HepG2 (cell line): ENCODE measurements around the gene ZNF12. TPM values are rescaled to one million over a fixed set of nuclear protein-coding genes. Genes with fewer than 3 reads are reported as not detected.

ENCODE experiments used
- ATAC-seq: fragments of 200-7000 bp; cut with Tn5 transposase; 3 replicates; pipeline ENCODE4 v1.9.1; 2020; ENCODE audit warnings: mild to moderate bottlenecking, moderate library complexity
- BruUV-seq: library from RNA; stranded (reverse); fragments of 400-500 nt; replicated peaks from 2 replicates; lab custom pipeline; 2021; lab: Mats Ljungman, UMichigan
- CTCF ChIA-PET: fragments of 300-600 bp; formaldehyde crosslinking; extraction: SDS; loops from one replicate; lab custom pipeline; 2021; ENCODE audit warnings: low total read pairs, inconsistent platforms, low intra/inter-chr PET ratio; lab: Yijun Ruan, JAX
- POLR2A ChIA-PET: fragments of 350-600 bp; sonication (Branson Sonifier 250); formaldehyde crosslinking; loops from one replicate; lab custom pipeline; 2020; ENCODE audit warnings: antibody characterized with exemption, inconsistent platforms; lab: Yijun Ruan, JAX
- DNase-seq: peaks from one replicate; pipeline ENCODE4 v3.0.0-alpha.2; 2015; ENCODE audit warnings: low spot score
- FAIRE-seq: peaks from 3 replicates; lab custom pipeline; 2011; peaks lifted over from hg19 to GRCh38; lab: Jason Lieb, UNC
- H2AFZ ChIP-seq: one replicate; pipeline ENCODE4 v1.6.1; 2011; ENCODE audit warnings: low read length, inconsistent platforms
- H3K27ac ChIP-seq: fragments of 300-600 bp; 3 replicates; pipeline ENCODE4 v1.8.0; 2011; ENCODE audit warnings: mixed run types, mild to moderate bottlenecking, mixed read lengths, low read length, inconsistent platforms; ENCODE audit not compliant: insufficient read depth; ENCODE audit errors: extremely low read length
- H3K27me3 ChIP-seq, 2 experiments: fragments of 200-600 bp in 1 of 2; 2 replicates in 1 of 2; 3 replicates in 1 of 2; pipeline versions ENCODE4 v1.6.0 to v1.8.0; 2011; ENCODE audit warnings: low read length in 2 of 2, mild to moderate bottlenecking in 2 of 2, moderate library complexity in 2 of 2, inconsistent platforms in 1 of 2; ENCODE audit not compliant: insufficient read depth in 2 of 2, control insufficient read depth in 1 of 2
- H3K36me3 ChIP-seq, 2 experiments: fragments of 200-600 bp in 1 of 2; replicated peaks in 1 of 2; 2 replicates in 1 of 2; 3 replicates in 1 of 2; pipeline versions ENCODE4 v1.5.1 to v1.8.0; 2011; ENCODE audit warnings: low read length in 2 of 2, inconsistent platforms in 1 of 2; ENCODE audit not compliant: insufficient read depth in 2 of 2, control insufficient read depth in 1 of 2
- H3K4me1 ChIP-seq: 2 replicates; pipeline ENCODE4 v1.5.1; 2012; ENCODE audit warnings: low read length, inconsistent platforms; ENCODE audit not compliant: insufficient read depth
- H3K4me2 ChIP-seq: 2 replicates; pipeline ENCODE4 v1.6.0; 2011; ENCODE audit warnings: low read depth, low read length, inconsistent platforms
- H3K4me3 ChIP-seq, 3 experiments: fragments of 200-600 bp in 1 of 3; sonication (generic), shearing (Covaris generic) in 1 of 3; replicated peaks in 1 of 3; 2 replicates each; pipeline ENCODE4 v1.5.1; 2011 to 2016; ENCODE audit warnings: low read length in 3 of 3, inconsistent platforms in 2 of 3, low read depth in 2 of 3, mild to moderate bottlenecking in 2 of 3, control low read depth in 1 of 3, mixed read lengths in 1 of 3; ENCODE audit not compliant: insufficient read depth in 1 of 3
- H3K79me2 ChIP-seq: one replicate; pipeline ENCODE4 v1.6.1; 2011; ENCODE audit warnings: low read length, inconsistent platforms; ENCODE audit not compliant: insufficient read depth
- H3K9ac ChIP-seq: 2 replicates; pipeline ENCODE4 v1.6.0; 2011; ENCODE audit warnings: mild to moderate bottlenecking, low read depth, low read length, inconsistent platforms; ENCODE audit not compliant: insufficient read depth
- H3K9me3 ChIP-seq: 2 replicates; pipeline ENCODE4 v1.5.1; 2012; ENCODE audit warnings: mild to moderate bottlenecking, low read length
- H4K20me1 ChIP-seq: 2 replicates; pipeline ENCODE4 v1.6.0; 2011; ENCODE audit warnings: inconsistent platforms, mild to moderate bottlenecking, low read length, moderate library complexity; ENCODE audit not compliant: insufficient read depth
- ARNTL ChIP-seq: sonication (generic); formaldehyde crosslinking; IDR thresholded peaks from 2 replicates; pipeline ENCODE4 v1.4.0; 2020; ENCODE audit warnings: mild to moderate bottlenecking, missing genetic modification reagents
- ATF1 ChIP-seq: IDR thresholded peaks from 2 replicates; pipeline ENCODE4 v1.6.1; 2016; ENCODE audit warnings: mild to moderate bottlenecking, control low read depth
- CBX5 ChIP-seq: sonication (generic); formaldehyde crosslinking; IDR thresholded peaks from 2 replicates; pipeline ENCODE4 v1.4.0; 2020; ENCODE audit warnings: missing genetic modification reagents, borderline replicate concordance
- CREB1 ChIP-seq, 2 experiments: fragments of 450-650 bp in 1 of 2; IDR thresholded peaks; 2 replicates each; pipeline ENCODE4 v1.6.1; 2016 to 2017; ENCODE audit warnings: control low read depth in 1 of 2, mild to moderate bottlenecking in 1 of 2, missing compliant biosample characterization in 1 of 2, missing genetic modification characterization in 1 of 2
- DMAP1 ChIP-seq: IDR thresholded peaks from 2 replicates; pipeline ENCODE4 v1.6.1; 2016
- FOXK2 ChIP-seq: fragments of 450-650 bp; IDR thresholded peaks from 2 replicates; pipeline ENCODE4 v1.6.1; 2016
- GATAD1 ChIP-seq: IDR thresholded peaks from 2 replicates; pipeline ENCODE4 v1.6.1; 2016; ENCODE audit warnings: missing genetic modification reagents, missing compliant biosample characterization
- GATAD2A ChIP-seq: IDR thresholded peaks from 2 replicates; pipeline ENCODE4 v1.6.1; 2016
- HMG20B ChIP-seq: conservative IDR thresholded peaks from 2 replicates; pipeline ENCODE4 v1.6.1; 2016; ENCODE audit warnings: missing genetic modification reagents, missing compliant biosample characterization
- HNRNPL ChIP-seq: fragments of 200-400 bp; formaldehyde crosslinking; IDR thresholded peaks from 2 replicates; pipeline ENCODE4 v1.6.1; 2017; ENCODE audit warnings: mild to moderate bottlenecking, low read depth, low read length
- NFIC ChIP-seq: IDR thresholded peaks from 2 replicates; pipeline ENCODE4 v1.6.1; 2012; ENCODE audit warnings: mild to moderate bottlenecking, low read length, inconsistent platforms
- NONO ChIP-seq, 2 experiments: fragments of 450-650 bp in 1 of 2; sonication (generic) in 1 of 2; formaldehyde crosslinking in 1 of 2; IDR thresholded peaks in 1 of 2; conservative IDR thresholded peaks in 1 of 2; 2 replicates each; pipeline versions ENCODE4 v1.6.1 to v1.8.0; 2017 to 2022; ENCODE audit warnings: mild to moderate bottlenecking in 1 of 2, missing genetic modification reagents in 1 of 2, moderate library complexity in 1 of 2
- PCBP1 ChIP-seq: fragments of 200-400 bp; formaldehyde crosslinking; IDR thresholded peaks from 2 replicates; pipeline ENCODE4 v1.6.1; 2017; ENCODE audit warnings: mild to moderate bottlenecking, low read depth, low read length, borderline replicate concordance
- POGZ ChIP-seq: sonication (generic); formaldehyde crosslinking; IDR thresholded peaks from 2 replicates; pipeline ENCODE4 v1.4.0; 2020; ENCODE audit warnings: mild to moderate bottlenecking, missing genetic modification reagents
- SNAI1 ChIP-seq: sonication (generic); formaldehyde crosslinking; IDR thresholded peaks from 2 replicates; pipeline ENCODE4 v1.5.0; 2020; ENCODE audit warnings: mild to moderate bottlenecking, missing genetic modification reagents, borderline replicate concordance
- THAP7 ChIP-seq: sonication (generic); formaldehyde crosslinking; IDR thresholded peaks from 2 replicates; pipeline ENCODE4 v1.8.1; 2023; ENCODE audit warnings: mild to moderate bottlenecking, missing genetic modification reagents
- ZBTB42 ChIP-seq: sonication (generic); formaldehyde crosslinking; IDR thresholded peaks from 2 replicates; pipeline ENCODE4 v1.5.0; 2020; ENCODE audit warnings: mild to moderate bottlenecking, missing genetic modification reagents
- ZNF44 ChIP-seq: sonication (generic); formaldehyde crosslinking; IDR thresholded peaks from 2 replicates; pipeline ENCODE4 v1.5.1; 2020; ENCODE audit warnings: mild to moderate bottlenecking, missing genetic modification reagents
- ZNF639 ChIP-seq: conservative IDR thresholded peaks from 2 replicates; pipeline ENCODE4 v1.6.1; 2018; ENCODE audit warnings: missing genetic modification reagents
- WGBS: methylation state at CpG from one replicate; pipeline ENCODE4 v1.1.6; 2017; ENCODE audit warnings: low lambda C conversion rate; 5-methylcytosine and 5-hydroxymethylcytosine counted together
- in situ Hi-C: cut with HindIII; loops from 2 replicates; pipeline ENCODE4 v1.10.0; 2017; ENCODE audit warnings: low pct_unique_long_range_greater_than_20kb; ENCODE audit not compliant: extremely low pct_ligation_motif_present
- intact Hi-C: fragments of 100-400 bp; cut with micrococcal nuclease; formaldehyde crosslinking; loops from one replicate; pipeline ENCODE4 v1.10.0; 2022; ENCODE audit not compliant: unreplicated experiment
- polyA plus RNA-seq, 8 experiments: library from polyadenylated mRNA; depleted of rRNA in 3 of 8; stranded (reverse) in 7 of 8; unstranded in 1 of 8; fragments of >200 nt; fragmentation: Illumina TruSeq in 4 of 8; extraction: Trizol in 4 of 8; gene quantifications; 2 replicates each; pipeline versions ENCODE4 v1.2.1 to v1.2.3, GENCODE V29; 2011 to 2016; ENCODE audit warnings: low read depth in 4 of 8, missing spikeins in 1 of 8, mixed read lengths in 1 of 8; ENCODE audit not compliant: insufficient read depth in 1 of 8
- total RNA-seq, 5 experiments: library from RNA; depleted of rRNA; stranded (reverse); fragments of >200 nt; fragmentation: Illumina TruSeq; extraction: Trizol; gene quantifications; 2 replicates each; pipeline ENCODE4 v1.2.3, GENCODE V29; 2016; ENCODE audit warnings: low read depth in 1 of 5

Gene ZNF12
- total and polyA plus RNA-seq, 2 of the 13 experiments (the other 11 are each of a cell fraction or from before 2014, with no cell fraction given) = 21.4 to 22.8 TPM

GRCh38 chr7:6640246-6640721, 66.5 kb downstream of the ZNF12 start (continued):
- TF ChIP-seq THAP7 (CRISPR knock-in tag) = no peak
- TF ChIP-seq HMG20B (CRISPR knock-in tag) = no peak

GRCh38 chr7:6639627-6640026, 67.1 kb downstream of the ZNF12 start:
- ChIA-PET CTCF (no interaction called here), POLR2A (interaction anchor here (0.6 kb wide), 1 partner anchor 49 kb away, joined by 5 read pairs; no protein-coding TSS in a partner anchor)
- Histone ChIP-seq H3K27ac (no peak overlapping the region), H3K4me3 (no peak overlapping the region), H3K4me1 (peaks cover 31% of the 10 kb centered on the region), H4K20me1 (no peaks in the 10 kb centered on the region), H3K9me3 (no peaks in the 10 kb centered on the region), H3K9ac (no peak overlapping the region), H3K79me2 (peaks cover 13% of the 10 kb centered on the region), H3K27me3 (no peaks in the 10 kb centered on the region), H3K36me3 (peaks cover 15 to 28% of the 10 kb centered on the region in 2 experiments; a peak in 4 of 5 replicates), H3K4me2 (no peak overlapping the region), H2AFZ (no peak overlapping the region)
- TF ChIP-seq FOXK2 (no peak), HNRNPL (no peak), PCBP1 (no peak), ATF1 (no peak), CREB1 (IDR thresholded peaks at IDR 0.05) (no peak), CREB1 (CRISPR knock-in tag; IDR thresholded peaks at IDR 0.05) (no peak), SNAI1 (CRISPR knock-in tag) (no peak), ZBTB42 (CRISPR knock-in tag) (no peak), ZNF639 (CRISPR knock-in tag) (no peak), NFIC (no peak), DMAP1 (CRISPR knock-in tag) (no peak), NONO (IDR thresholded peaks at IDR 0.05) (no peak), NONO (CRISPR knock-in tag; conservative IDR thresholded peaks at IDR 0.05) (no peak), GATAD2A (CRISPR knock-in tag) (no peak), GATAD1 (CRISPR knock-in tag) (no peak), ZNF44 (CRISPR knock-in tag) (no peak), CBX5 (CRISPR knock-in tag) (no peak), POGZ (CRISPR knock-in tag) (no peak), ARNTL (CRISPR knock-in tag) (no peak)
- ATAC-seq (no peak), DNase-seq (no peak), FAIRE-seq (no peak)
- in situ Hi-C loops = no loop called here
- 98% methylated on average over 7 of the region's 11 CpGs for WGBS
- BruUV-seq = no TSS peak
- intact Hi-C loops = no loop called here
